ENCODE data around the gene ZNF627. TPM values are rescaled to one million over a fixed set of nuclear protein-coding genes. Genes with fewer than 3 reads are reported as not detected.
"Not testable (repeated sequence)": the region's sequence is repeated elsewhere in the genome, so short reads cannot be mapped to it uniquely, and the experiment has no call there.

The ZNF627 gene
- total RNA-seq, 1 donor from 2014 or later = 33.6 TPM

GRCh38 chr19:11617180-11618062 lies 20.1 kb downstream of the ZNF627 start:
- H3K4me1 Mint-ChIP-seq (ENCODE audit: low read depth) = no peaks in the 10 kb centered on the region
- peak overlapping the region; percentile 40 for H3K4me3 Mint-ChIP-seq (ENCODE audit: low read depth)
- no peaks in the 10 kb centered on the region for H3K27me3 Mint-ChIP-seq
- H3K9me3 Mint-ChIP-seq (ENCODE audit: low read depth) = peaks cover 45% of the 10 kb centered on the region
- no peak for DNase-seq (ENCODE audit: low spot score, unreplicated experiment)
- H3K27ac Mint-ChIP-seq = peak overlapping the region; percentile 88
- H3K36me3 Mint-ChIP-seq (ENCODE audit: insufficient read depth) = peaks cover 95% of the 10 kb centered on the region
- TF ChIP-seq CTCF (IDR thresholded peaks at IDR 0.05; ENCODE audit: unreplicated experiment) = no peak

- Mint-ChIP-seq H3K27ac (peak overlapping the region; percentile 67), H3K9me3 (ENCODE audit: low read depth) (peaks cover 40% of the 10 kb centered on the region), H3K4me1 (ENCODE audit: low read depth) (peaks cover 11% of the 10 kb centered on the region), H3K36me3 (ENCODE audit: insufficient read depth) (peaks cover 72% of the 10 kb centered on the region), H3K4me3 (ENCODE audit: low read depth) (no peak overlapping the region), H3K27me3 (peaks cover 6% of the 10 kb centered on the region)
- DNase-seq (ENCODE audit: low spot score, unreplicated experiment) = no peak
- TF ChIP-seq CTCF (IDR thresholded peaks at IDR 0.05; ENCODE audit: unreplicated experiment) = no peak
Measured at GRCh38 chr19:11620553-11620952, 23.3 kb downstream of the ZNF627 start.

GRCh38 chr19:11622401-11622800 lies 25.1 kb downstream of the ZNF627 start:
- H3K27ac Mint-ChIP-seq; DNase-seq (ENCODE audit: low spot score, unreplicated experiment); H3K4me3 Mint-ChIP-seq (ENCODE audit: low read depth): not testable (repeated sequence)
- H3K27me3 Mint-ChIP-seq = peaks cover 18% of the 10 kb centered on the region
- peaks cover 57% of the 10 kb centered on the region for H3K36me3 Mint-ChIP-seq (ENCODE audit: insufficient read depth)
- peaks cover 33% of the 10 kb centered on the region for H3K9me3 Mint-ChIP-seq (ENCODE audit: low read depth)
- peaks cover 11% of the 10 kb centered on the region for H3K4me1 Mint-ChIP-seq (ENCODE audit: low read depth)

GRCh38 chr19:11624069-11624463 lies 26.8 kb downstream of the ZNF627 start:
- H3K4me3 Mint-ChIP-seq (ENCODE audit: low read depth) = peak overlapping the region; percentile 65
- peak overlapping the region; percentile 63 for H3K27ac Mint-ChIP-seq
- peaks cover 11% of the 10 kb centered on the region for H3K4me1 Mint-ChIP-seq (ENCODE audit: low read depth)
- H3K9me3 Mint-ChIP-seq (ENCODE audit: low read depth) = peaks cover 19% of the 10 kb centered on the region
- no peak for DNase-seq (ENCODE audit: low spot score, unreplicated experiment)
- peaks cover 18% of the 10 kb centered on the region for H3K27me3 Mint-ChIP-seq
- peaks cover 40% of the 10 kb centered on the region for H3K36me3 Mint-ChIP-seq (ENCODE audit: insufficient read depth)
- no peak for TF ChIP-seq CTCF (IDR thresholded peaks at IDR 0.05; ENCODE audit: unreplicated experiment)

GRCh38 chr19:11626252-11626651 lies 29.0 kb downstream of the ZNF627 start:
- DNase-seq (ENCODE audit: low spot score, unreplicated experiment) = no peak
- Mint-ChIP-seq H3K4me3 (ENCODE audit: low read depth) (no peak overlapping the region), H3K4me1 (ENCODE audit: low read depth) (peaks cover 11% of the 10 kb centered on the region), H3K36me3 (ENCODE audit: insufficient read depth) (peaks cover 18% of the 10 kb centered on the region), H3K27me3 (peaks cover 18% of the 10 kb centered on the region), H3K9me3 (ENCODE audit: low read depth) (peaks cover 10% of the 10 kb centered on the region), H3K27ac (no peak overlapping the region)
- TF ChIP-seq CTCF (IDR thresholded peaks at IDR 0.05; ENCODE audit: unreplicated experiment) = no peak

- no peak for DNase-seq (ENCODE audit: low spot score, unreplicated experiment)
- Mint-ChIP-seq H3K4me1 (ENCODE audit: low read depth) (peaks cover 1% of the 10 kb centered on the region), H3K27ac (no peak overlapping the region), H3K27me3 (no peaks in the 10 kb centered on the region), H3K9me3 (ENCODE audit: low read depth) (peaks cover 21% of the 10 kb centered on the region), H3K4me3 (ENCODE audit: low read depth) (no peak overlapping the region), H3K36me3 (ENCODE audit: insufficient read depth) (peaks cover 3% of the 10 kb centered on the region)
- TF ChIP-seq CTCF (IDR thresholded peaks at IDR 0.05; ENCODE audit: unreplicated experiment) = no peak
Measured at GRCh38 chr19:11633223-11633622, 35.9 kb downstream of the ZNF627 start.

- not testable (repeated sequence) for H3K27me3 Mint-ChIP-seq; DNase-seq (ENCODE audit: low spot score, unreplicated experiment); H3K4me3 Mint-ChIP-seq (ENCODE audit: low read depth); H3K36me3 Mint-ChIP-seq (ENCODE audit: insufficient read depth); H3K4me1 Mint-ChIP-seq (ENCODE audit: low read depth); H3K27ac Mint-ChIP-seq
- H3K9me3 Mint-ChIP-seq (ENCODE audit: low read depth) = peaks cover 21% of the 10 kb centered on the region
Measured at GRCh38 chr19:11634018-11634662, 36.9 kb downstream of the ZNF627 start.

Measured in progenitor cell of endocrine pancreas (in vitro differentiated cells).